Smooth muscle cell (in vitro differentiated cells): ENCODE data around the gene CDH4. TPM values are rescaled to one million over a fixed set of nuclear protein-coding genes. Genes with fewer than 3 reads are reported as not detected.

Source experiments
- DNase-seq: peaks from one replicate; lab custom pipeline; 2025; ENCODE audit not compliant: unreplicated experiment; lab: John Stamatoyannopoulos, UW
- H2AFZ ChIP-seq: fragments of 200-600 bp; sonication (generic); 2 replicates; pipeline ENCODE4 v1.6.0; 2016; ENCODE audit warnings: antibody characterized with exemption, low read depth, mild to moderate bottlenecking
- H3F3A ChIP-seq: fragments of 200-600 bp; sonication (generic); 2 replicates; pipeline ENCODE4 v1.6.0; 2017; ENCODE audit warnings: antibody characterized with exemption, low read depth
- H3K27ac ChIP-seq: fragments of 200-600 bp; sonication (generic); 2 replicates; pipeline ENCODE4 v1.5.1; 2016; ENCODE audit warnings: low read depth, mild to moderate bottlenecking
- H3K27me3 ChIP-seq: fragments of 200-600 bp; sonication (generic); 2 replicates; pipeline ENCODE4 v1.6.1; 2016; ENCODE audit warnings: low read depth, mild to moderate bottlenecking
- H3K36me3 ChIP-seq: fragments of 200-600 bp; sonication (generic); 2 replicates; pipeline ENCODE4 v1.5.1; 2016; ENCODE audit warnings: low read depth
- H3K4me1 ChIP-seq: fragments of 200-600 bp; sonication (generic); 2 replicates; pipeline ENCODE4 v1.5.1; 2016; ENCODE audit warnings: low read depth
- H3K4me2 ChIP-seq: fragments of 200-600 bp; sonication (generic); 2 replicates; pipeline ENCODE4 v1.6.0; 2016; ENCODE audit warnings: mild to moderate bottlenecking
- H3K4me3 ChIP-seq: fragments of 200-600 bp; sonication (generic); 2 replicates; pipeline ENCODE4 v1.5.1; 2016; ENCODE audit warnings: mild to moderate bottlenecking
- H3K79me2 ChIP-seq: fragments of 200-600 bp; sonication (generic); 2 replicates; pipeline ENCODE4 v1.6.0; 2016; ENCODE audit warnings: low read depth, mild to moderate bottlenecking
- H3K9ac ChIP-seq: fragments of 200-600 bp; sonication (generic); 2 replicates; pipeline ENCODE4 v1.6.0; 2016; ENCODE audit warnings: low read depth
- H3K9me3 ChIP-seq: fragments of 200-600 bp; sonication (generic); replicated peaks from 2 replicates; pipeline ENCODE4 v1.5.1; 2016; ENCODE audit warnings: low read depth
- H4K20me1 ChIP-seq: fragments of 200-600 bp; sonication (generic); 2 replicates; pipeline ENCODE4 v1.6.0; 2016; ENCODE audit warnings: low read depth
- CTCF ChIP-seq: fragments of 200-600 bp; sonication (generic); IDR thresholded peaks from 2 replicates; pipeline ENCODE4 v1.5.1; 2017; ENCODE audit warnings: borderline replicate concordance, mild to moderate bottlenecking, antibody characterized with exemption; ENCODE audit not compliant: insufficient read depth, poor library complexity, severe bottlenecking
- WGBS: methylation state at CpG from one replicate; pipeline ENCODE4 v1.1.7; 2016; ENCODE audit warnings: low lambda C conversion rate; 5-methylcytosine and 5-hydroxymethylcytosine counted together
- polyA plus RNA-seq: library from polyadenylated mRNA; unstranded; fragments of >200 nt; fragmentation: Nextera tagmentation; extraction: Ambion mirVana; gene quantifications from 2 replicates; pipeline ENCODE4 v1.2.1, GENCODE V29; 2016
- total RNA-seq: library from RNA; depleted of rRNA; stranded (reverse); fragments of >200 nt; gene quantifications from 2 replicates; pipeline ENCODE4 v1.2.3, GENCODE V29; 2014

Gene CDH4
- total and polyA plus RNA-seq, 2 experiments from 2014 or later: 0.03 to 0.04 TPM

- Histone ChIP-seq H3K27me3 (no peaks in the 10 kb centered on the region), H3K4me1 (no peaks in the 10 kb centered on the region), H3K36me3 (no peaks in the 10 kb centered on the region), H3K27ac (no peak overlapping the region), H3F3A (no peaks in the 10 kb centered on the region), H3K79me2 (no peaks in the 10 kb centered on the region), H3K9me3 (no peaks in the 10 kb centered on the region), H4K20me1 (no peaks in the 10 kb centered on the region), H3K4me3 (no peak overlapping the region), H3K9ac (no peak overlapping the region), H2AFZ (no peak overlapping the region), H3K4me2 (no peak overlapping the region)
- DNase-seq: no peak
- TF ChIP-seq CTCF: no peak
- 86% methylated on average over 22 of the region's 22 CpGs for WGBS
Observed at GRCh38 chr20:61516346-61517208, 264.5 kb downstream of the CDH4 start.

GRCh38 chr20:61517419-61517818 lies 265.4 kb downstream of the CDH4 start:
- H3K4me3 ChIP-seq: no peak overlapping the region
- H3K9ac ChIP-seq: no peak overlapping the region
- no peak overlapping the region for H3K4me2 ChIP-seq
- no peaks in the 10 kb centered on the region for H3F3A ChIP-seq
- no peaks in the 10 kb centered on the region for H4K20me1 ChIP-seq
- WGBS: 89% methylated on average over 9 of the region's 9 CpGs
- H3K79me2 ChIP-seq: no peaks in the 10 kb centered on the region
- H2AFZ ChIP-seq: no peak overlapping the region
- no peak for DNase-seq
- H3K27me3 ChIP-seq: no peaks in the 10 kb centered on the region
- H3K4me1 ChIP-seq: no peaks in the 10 kb centered on the region
- no peak overlapping the region for H3K27ac ChIP-seq
- no peaks in the 10 kb centered on the region for H3K36me3 ChIP-seq
- no peak for TF ChIP-seq CTCF
- no peaks in the 10 kb centered on the region for H3K9me3 ChIP-seq

GRCh38 chr20:61518424-61518951 lies 266.4 kb downstream of the CDH4 start:
- no peak overlapping the region for H3K4me2 ChIP-seq
- H3K4me1 ChIP-seq: no peaks in the 10 kb centered on the region
- no peak overlapping the region for H3K27ac ChIP-seq
- TF ChIP-seq CTCF: no peak
- 94% methylated on average over 5 of the region's 5 CpGs for WGBS
- H3K9me3 ChIP-seq: no peaks in the 10 kb centered on the region
- no peak overlapping the region for H2AFZ ChIP-seq
- H3K79me2 ChIP-seq: no peaks in the 10 kb centered on the region
- H3F3A ChIP-seq: no peaks in the 10 kb centered on the region
- H3K27me3 ChIP-seq: no peaks in the 10 kb centered on the region
- H3K4me3 ChIP-seq: no peak overlapping the region
- H3K9ac ChIP-seq: no peak overlapping the region
- H4K20me1 ChIP-seq: no peaks in the 10 kb centered on the region
- no peaks in the 10 kb centered on the region for H3K36me3 ChIP-seq
- no peak for DNase-seq
